ENCODE data around the gene TMEM131L.

TMEM131L gene

DNA sequence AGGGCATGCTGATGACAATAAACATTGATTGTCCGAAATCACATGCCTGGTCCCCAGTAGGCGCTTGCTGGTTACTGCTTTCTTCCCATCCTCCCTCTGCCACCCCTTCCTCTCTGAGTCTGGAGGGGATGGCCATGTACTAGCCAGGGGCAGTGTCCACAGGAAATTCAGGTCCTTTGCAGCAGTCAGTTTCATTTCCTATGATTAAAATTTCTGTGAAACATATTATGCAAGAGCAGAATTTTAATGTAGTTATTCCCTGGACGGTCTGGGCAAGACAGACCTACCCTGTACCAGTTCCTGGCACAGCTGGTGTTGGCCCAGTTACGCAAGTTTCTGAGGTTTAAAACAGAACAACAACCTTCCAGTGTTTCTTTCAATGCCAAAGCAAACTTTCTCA lies 189.8 kb downstream of the TMEM131L start:
- Histone ChIP-seq H2BK5ac (ENCODE audit: low read depth, low read length, poor library complexity) (no peak overlapping the region), H3K14ac (ENCODE audit: low read length) (no peak overlapping the region), H4K12ac (ENCODE audit: low read depth, low read length) (no peak overlapping the region), H3K36me3 (ENCODE audit: control insufficient read depth in 1 of 2, insufficient read depth in 2 of 2, low read length in 2 of 2) (no peaks in the 10 kb centered on the region), H2BK120ac (ENCODE audit: insufficient read depth, low read length, poor library complexity) (no peak overlapping the region), H3K9me3 (ENCODE audit: insufficient read depth, low read depth, low read length) (peaks cover 2% of the 10 kb centered on the region), H3K9ac (ENCODE audit: low read length) (no peak overlapping the region), H2AFZ (ENCODE audit: insufficient read depth, low read length, poor library complexity) (no peak overlapping the region), H3K79me2 (ENCODE audit: control insufficient read depth, insufficient read depth, low read length, poor library complexity) (no peaks in the 10 kb centered on the region), H3K4me2 (ENCODE audit: low read length) (no peak overlapping the region), H3K23ac (ENCODE audit: low read length) (no peak overlapping the region), H3K27me3 (ENCODE audit: insufficient read depth, low read length) (no peaks in the 10 kb centered on the region), H3K4me1 (ENCODE audit: control insufficient read depth in 1 of 2, insufficient read depth in 2 of 2, low read length in 2 of 2) (no peaks in the 10 kb centered on the region), H2AK5ac (ENCODE audit: low read length) (no peak overlapping the region), H4K8ac (ENCODE audit: low read depth, low read length) (no peak overlapping the region), H3K27ac (ENCODE audit: low read depth, low read length) (no peak overlapping the region), H3K4ac (ENCODE audit: low read depth, low read length) (no peak overlapping the region), H3K4me3 (ENCODE audit: low read depth, low read length) (no peak overlapping the region), H2BK12ac (ENCODE audit: low read length) (no peak overlapping the region), H4K91ac (ENCODE audit: low read depth, low read length) (no peak overlapping the region), H3K18ac (ENCODE audit: low read length) (no peak overlapping the region), H3K79me1 (ENCODE audit: low read length) (no peaks in the 10 kb centered on the region)
- DNase-seq = peak in 1 of 2 donors; percentile 28
- no CpG with 5 or more reads among the region's 4 CpGs for WGBS (ENCODE audit: extremely low coverage, insufficient coverage, insufficient read length)

DNA sequence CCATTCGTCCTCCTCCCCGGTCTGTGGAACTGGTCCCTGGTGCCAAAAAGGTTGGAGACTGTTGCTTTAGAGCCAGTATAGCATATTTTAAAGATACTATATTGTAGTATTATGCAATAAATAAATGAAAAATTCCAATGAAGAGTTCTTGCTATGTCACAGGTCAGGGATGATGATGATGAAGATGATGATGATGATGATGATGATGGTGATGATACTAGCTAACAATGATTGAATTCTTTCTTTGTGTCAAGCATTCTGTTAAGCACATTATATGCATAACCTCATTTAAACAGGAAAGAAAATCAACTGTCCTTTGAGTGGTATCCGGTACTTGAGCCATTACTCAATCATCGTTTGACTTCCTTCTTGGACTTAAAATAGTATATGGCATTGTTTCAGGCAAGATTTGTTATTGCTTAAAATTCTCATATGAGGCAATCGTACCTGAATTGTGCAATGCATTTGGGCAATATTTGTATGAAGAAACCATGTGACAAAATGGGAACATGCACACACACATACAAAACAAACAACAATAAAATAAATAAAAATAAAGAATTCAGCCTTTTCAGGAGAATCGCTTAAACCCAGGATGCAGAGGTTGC lies 195.2 kb downstream of the TMEM131L start:
- Histone ChIP-seq H3K9me3 (ENCODE audit: insufficient read depth, low read depth, low read length) (peaks cover 7% of the 10 kb centered on the region), H4K8ac (ENCODE audit: low read depth, low read length) (no peak overlapping the region), H2BK12ac (ENCODE audit: low read length) (no peak overlapping the region), H2BK120ac (ENCODE audit: insufficient read depth, low read length, poor library complexity) (no peak overlapping the region), H3K18ac (ENCODE audit: low read length) (no peak overlapping the region), H2BK5ac (ENCODE audit: low read depth, low read length, poor library complexity) (no peak overlapping the region), H3K23ac (ENCODE audit: low read length) (no peak overlapping the region), H4K91ac (ENCODE audit: low read depth, low read length) (no peak overlapping the region), H3K4ac (ENCODE audit: low read depth, low read length) (no peak overlapping the region), H2AK5ac (ENCODE audit: low read length) (no peak overlapping the region), H3K36me3 (ENCODE audit: control insufficient read depth in 1 of 2, insufficient read depth in 2 of 2, low read length in 2 of 2) (no peaks in the 10 kb centered on the region), H3K27me3 (ENCODE audit: insufficient read depth, low read length) (no peaks in the 10 kb centered on the region), H3K9ac (ENCODE audit: low read length) (no peak overlapping the region), H3K4me2 (ENCODE audit: low read length) (no peak overlapping the region), H3K14ac (ENCODE audit: low read length) (no peak overlapping the region), H3K4me1 (ENCODE audit: control insufficient read depth in 1 of 2, insufficient read depth in 2 of 2, low read length in 2 of 2) (no peaks in the 10 kb centered on the region), H3K79me1 (ENCODE audit: low read length) (no peaks in the 10 kb centered on the region), H3K4me3 (ENCODE audit: low read depth, low read length) (no peak overlapping the region), H2AFZ (ENCODE audit: insufficient read depth, low read length, poor library complexity) (no peak overlapping the region), H4K12ac (ENCODE audit: low read depth, low read length) (no peak overlapping the region), H3K27ac (ENCODE audit: low read depth, low read length) (no peak overlapping the region), H3K79me2 (ENCODE audit: control insufficient read depth, insufficient read depth, low read length, poor library complexity) (no peaks in the 10 kb centered on the region)
- WGBS (ENCODE audit: extremely low coverage, insufficient coverage, insufficient read length) = no CpG with 5 or more reads among the region's 6 CpGs
- peak in 1 of 2 donors; percentile 49 for DNase-seq

DNA sequence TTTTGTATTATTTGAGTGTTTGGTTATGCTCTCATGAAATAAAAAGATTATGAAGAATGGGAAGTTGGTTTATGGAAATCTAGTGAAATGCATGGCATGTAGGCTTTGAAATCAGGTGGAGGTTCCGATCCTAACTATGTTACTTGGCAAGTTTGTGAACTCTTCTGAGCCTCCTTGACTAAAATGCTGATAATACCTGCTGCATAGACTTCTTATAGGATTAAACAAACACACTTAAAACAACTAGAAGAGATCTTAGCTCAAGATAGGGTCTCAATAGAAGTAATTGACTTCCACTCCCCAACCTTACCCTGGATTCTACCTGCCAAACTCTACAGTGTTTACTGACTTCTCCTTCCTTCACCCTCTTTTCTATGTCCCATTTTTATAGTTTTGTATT lies 195.7 kb downstream of the TMEM131L start:
- WGBS (ENCODE audit: extremely low coverage, insufficient coverage, insufficient read length) = no CpG with 5 or more reads among the region's 1 CpG
- no peaks in the 10 kb centered on the region for H3K79me1 ChIP-seq (ENCODE audit: low read length)
- H3K36me3 ChIP-seq (ENCODE audit: control insufficient read depth in 1 of 2, insufficient read depth in 2 of 2, low read length in 2 of 2) = no peaks in the 10 kb centered on the region
- H3K9me3 ChIP-seq (ENCODE audit: insufficient read depth, low read depth, low read length) = peaks cover 7% of the 10 kb centered on the region
- no peak overlapping the region for H4K8ac ChIP-seq (ENCODE audit: low read depth, low read length)
- H4K91ac ChIP-seq (ENCODE audit: low read depth, low read length) = no peak overlapping the region
- H2BK5ac ChIP-seq (ENCODE audit: low read depth, low read length, poor library complexity) = no peak overlapping the region
- no peak overlapping the region for H3K9ac ChIP-seq (ENCODE audit: low read length)
- H2BK120ac ChIP-seq (ENCODE audit: insufficient read depth, low read length, poor library complexity) = no peak overlapping the region
- no peak overlapping the region for H3K4me2 ChIP-seq (ENCODE audit: low read length)
- H4K12ac ChIP-seq (ENCODE audit: low read depth, low read length) = no peak overlapping the region
- no peak overlapping the region for H3K27ac ChIP-seq (ENCODE audit: low read depth, low read length)
- peak in 1 of 2 donors; percentile 11 for DNase-seq
- H2AFZ ChIP-seq (ENCODE audit: insufficient read depth, low read length, poor library complexity) = no peak overlapping the region
- no peak overlapping the region for H3K4me3 ChIP-seq (ENCODE audit: low read depth, low read length)
- no peaks in the 10 kb centered on the region for H3K27me3 ChIP-seq (ENCODE audit: insufficient read depth, low read length)
- H3K4me1 ChIP-seq (ENCODE audit: control insufficient read depth in 1 of 2, insufficient read depth in 2 of 2, low read length in 2 of 2) = no peaks in the 10 kb centered on the region
- no peak overlapping the region for H3K4ac ChIP-seq (ENCODE audit: low read depth, low read length)
- no peak overlapping the region for H3K18ac ChIP-seq (ENCODE audit: low read length)
- H3K79me2 ChIP-seq (ENCODE audit: control insufficient read depth, insufficient read depth, low read length, poor library complexity) = no peaks in the 10 kb centered on the region
- H2BK12ac ChIP-seq (ENCODE audit: low read length) = no peak overlapping the region
- H2AK5ac ChIP-seq (ENCODE audit: low read length) = no peak overlapping the region
- no peak overlapping the region for H3K23ac ChIP-seq (ENCODE audit: low read length)
- no peak overlapping the region for H3K14ac ChIP-seq (ENCODE audit: low read length)

DNA sequence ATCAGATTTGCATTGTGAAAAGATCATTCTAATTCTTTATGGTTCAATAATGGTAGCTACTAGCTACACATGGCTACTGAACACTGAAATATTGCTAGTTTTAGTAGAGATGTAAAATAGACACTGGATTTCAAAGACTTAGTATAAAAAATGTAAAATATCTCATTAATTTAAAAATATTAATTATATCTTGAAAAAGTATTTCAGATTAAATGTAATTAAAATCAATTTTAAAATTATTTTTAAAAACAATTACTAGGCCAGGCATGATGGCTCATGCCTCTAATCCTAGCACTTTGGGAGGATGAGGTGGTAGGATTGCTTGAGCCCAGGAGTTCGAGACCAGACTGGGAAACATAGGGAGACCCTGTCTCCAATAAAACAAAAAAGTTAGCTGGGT lies 197.5 kb downstream of the TMEM131L start:
- peaks cover 7% of the 10 kb centered on the region for H3K9me3 ChIP-seq (ENCODE audit: insufficient read depth, low read depth, low read length)
- no peak overlapping the region for H2BK5ac ChIP-seq (ENCODE audit: low read depth, low read length, poor library complexity)
- no peaks in the 10 kb centered on the region for H3K4me1 ChIP-seq (ENCODE audit: control insufficient read depth in 1 of 2, insufficient read depth in 2 of 2, low read length in 2 of 2)
- no CpG with 5 or more reads among the region's 1 CpG for WGBS (ENCODE audit: extremely low coverage, insufficient coverage, insufficient read length)
- H3K23ac ChIP-seq (ENCODE audit: low read length) = no peak overlapping the region
- no peaks in the 10 kb centered on the region for H3K79me2 ChIP-seq (ENCODE audit: control insufficient read depth, insufficient read depth, low read length, poor library complexity)
- H2AK5ac ChIP-seq (ENCODE audit: low read length) = no peak overlapping the region
- H4K8ac ChIP-seq (ENCODE audit: low read depth, low read length) = no peak overlapping the region
- H3K79me1 ChIP-seq (ENCODE audit: low read length) = no peaks in the 10 kb centered on the region
- H3K27me3 ChIP-seq (ENCODE audit: insufficient read depth, low read length) = no peaks in the 10 kb centered on the region
- H3K9ac ChIP-seq (ENCODE audit: low read length) = no peak overlapping the region
- H3K27ac ChIP-seq (ENCODE audit: low read depth, low read length) = no peak overlapping the region
- no peak overlapping the region for H2AFZ ChIP-seq (ENCODE audit: insufficient read depth, low read length, poor library complexity)
- H3K4me2 ChIP-seq (ENCODE audit: low read length) = no peak overlapping the region
- H3K14ac ChIP-seq (ENCODE audit: low read length) = no peak overlapping the region
- DNase-seq = no peak
- no peak overlapping the region for H3K4ac ChIP-seq (ENCODE audit: low read depth, low read length)
- no peaks in the 10 kb centered on the region for H3K36me3 ChIP-seq (ENCODE audit: control insufficient read depth in 1 of 2, insufficient read depth in 2 of 2, low read length in 2 of 2)
- no peak overlapping the region for H4K91ac ChIP-seq (ENCODE audit: low read depth, low read length)
- no peak overlapping the region for H4K12ac ChIP-seq (ENCODE audit: low read depth, low read length)
- no peak overlapping the region for H3K18ac ChIP-seq (ENCODE audit: low read length)
- no peak overlapping the region for H2BK12ac ChIP-seq (ENCODE audit: low read length)
- no peak overlapping the region for H3K4me3 ChIP-seq (ENCODE audit: low read depth, low read length)
- no peak overlapping the region for H2BK120ac ChIP-seq (ENCODE audit: insufficient read depth, low read length, poor library complexity)
